Panc1 (cell line): ENCODE data around the gene SLC30A7. TPM values are rescaled to one million over a fixed set of nuclear protein-coding genes. Genes with fewer than 3 reads are reported as not detected.

Experiments
- ATAC-seq: fragments of 200-7000 bp; cut with Tn5 transposase; 2 replicates; pipeline ENCODE4 v1.9.1; 2020; ENCODE audit warnings: mild to moderate bottlenecking, moderate library complexity
- BruUV-seq: library from RNA; stranded (reverse); fragments of 400-500 nt; replicated peaks from 2 replicates; lab custom pipeline; 2021; lab: Mats Ljungman, UMichigan
- CTCF ChIA-PET: fragments of 300-600 bp; sonication (Branson Sonifier 250); formaldehyde crosslinking; loops from one replicate; lab custom pipeline; 2022; ENCODE audit warnings: antibody characterized with exemption; lab: Charles Lee
- POLR2A ChIA-PET: fragments of 300-600 bp; sonication (Branson Sonifier 250); formaldehyde crosslinking; loops from one replicate; lab custom pipeline; 2022; ENCODE audit warnings: antibody characterized with exemption; lab: Charles Lee
- DNase-seq: peaks from one replicate; pipeline ENCODE4 v3.0.0-alpha.2; 2010; ENCODE audit warnings: low read depth, low spot score
- H3K27ac ChIP-seq: 2 replicates; pipeline ENCODE4 v1.5.1; 2011; ENCODE audit warnings: mild to moderate bottlenecking, low read length, inconsistent platforms
- H3K27me3 ChIP-seq: fragments of 200-500 bp; sonication (Bioruptor generic); 2 replicates; pipeline ENCODE4 v1.6.0; 2014; ENCODE audit warnings: low read length, inconsistent platforms; ENCODE audit not compliant: control insufficient read depth, insufficient read depth
- H3K36me3 ChIP-seq: fragments of 200-500 bp; sonication (Bioruptor generic); 2 replicates; pipeline ENCODE4 v1.5.1; 2014; ENCODE audit warnings: inconsistent platforms, mild to moderate bottlenecking, low read length, moderate library complexity; ENCODE audit not compliant: control insufficient read depth, insufficient read depth
- H3K4me1 ChIP-seq: 2 replicates; pipeline ENCODE4 v1.5.1; 2011; ENCODE audit warnings: inconsistent platforms, mild to moderate bottlenecking, low read length, moderate library complexity; ENCODE audit not compliant: control insufficient read depth, insufficient read depth
- H3K4me3 ChIP-seq, 2 experiments: 2 replicates each; pipeline ENCODE4 v1.5.1; 2011 to 2012; ENCODE audit warnings: low read depth in 2 of 2, low read length in 2 of 2, mild to moderate bottlenecking in 2 of 2, inconsistent platforms in 1 of 2, moderate library complexity in 1 of 2
- H3K9me3 ChIP-seq: fragments of 200-500 bp; sonication (Bioruptor generic); 2 replicates; pipeline ENCODE4 v1.5.1; 2014; ENCODE audit warnings: low read depth, mild to moderate bottlenecking, inconsistent platforms, low read length, moderate library complexity; ENCODE audit not compliant: control insufficient read depth, insufficient read depth
- CTCF ChIP-seq: fragments of 450-650 bp; IDR thresholded peaks from 2 replicates; pipeline ENCODE4 v1.5.1; 2017; ENCODE audit warnings: mild to moderate bottlenecking
- POLR2AphosphoS5 ChIP-seq: IDR thresholded peaks from 2 replicates; pipeline ENCODE4 v1.6.1; 2012; ENCODE audit warnings: mild to moderate bottlenecking, low read depth, low read length, moderate library complexity
- REST ChIP-seq, 2 experiments: IDR thresholded peaks; 2 replicates each; pipeline ENCODE4 v1.6.1; 2011 to 2012; ENCODE audit warnings: low read depth in 2 of 2, control low read depth in 1 of 2, low read length in 1 of 2, mild to moderate bottlenecking in 1 of 2, moderate library complexity in 1 of 2; ENCODE audit not compliant: insufficient read depth in 1 of 2
- SIN3A ChIP-seq: IDR thresholded peaks from 2 replicates; pipeline ENCODE4 v1.6.1; 2012; ENCODE audit warnings: low read depth, mild to moderate bottlenecking, low read length, moderate library complexity, borderline replicate concordance; ENCODE audit not compliant: insufficient read depth
- TCF7L2 ChIP-seq: IDR thresholded peaks from 2 replicates; pipeline ENCODE4 v1.6.1; 2011; ENCODE audit warnings: mild to moderate bottlenecking, low read depth, low read length, inconsistent platforms
- in situ Hi-C: cut with HindIII; loops from 2 replicates; pipeline ENCODE4 v1.10.0; 2016; ENCODE audit warnings: low sequenced_read_pairs, low pct_unique_long_range_greater_than_20kb
- intact Hi-C: fragments of 100-400 bp; cut with micrococcal nuclease; formaldehyde crosslinking; loops from one replicate; pipeline ENCODE4 v1.10.0; 2022; ENCODE audit not compliant: unreplicated experiment
- total RNA-seq: library from RNA; stranded (reverse); gene quantifications from one replicate; pipeline ENCODE4 v1.2.1, GENCODE V29; 2021; ENCODE audit not compliant: unreplicated experiment

SLC30A7 gene
- total RNA-seq, 1 experiment from 2014 or later, result 18.5 TPM

- DNase-seq (no peak), ATAC-seq (no peak)
- H3K4me3 ChIP-seq, result no peak overlapping the region
- no peaks in the 10 kb centered on the region for H3K27me3 ChIP-seq
- no peaks in the 10 kb centered on the region for H3K4me1 ChIP-seq
- H3K27ac ChIP-seq, result no peak overlapping the region
- intact Hi-C loops (no loop called here), in situ Hi-C loops (no loop called here)
- CTCF ChIA-PET, result no interaction called here
- no peaks in the 10 kb centered on the region for H3K9me3 ChIP-seq
- TF ChIP-seq CTCF (no peak), TCF7L2 (no peak), POLR2AphosphoS5 (no peak), SIN3A (no peak), REST (IDR thresholded peaks at IDR 0.05; ENCODE audit: insufficient read depth in 1 of 2, low read depth in 2 of 2, low read length in 1 of 2) (no peak)
- peaks cover 2% of the 10 kb centered on the region; the same call in 1 of the 2 replicates for H3K36me3 ChIP-seq
- BruUV-seq, result no TSS peak
- POLR2A ChIA-PET, result no interaction called here
Measured at GRCh38 chr1:100924991-100925390, 29.1 kb downstream of the SLC30A7 start.

- intact Hi-C loops, result no loop called here
- in situ Hi-C loops, result no loop called here
- POLR2A ChIA-PET, result no interaction called here
Measured at GRCh38 chr1:100926240-100926639, 30.4 kb downstream of the SLC30A7 start.

More at GRCh38 chr1:100926240-100926639, 30.4 kb downstream of the SLC30A7 start:
- BruUV-seq, result no TSS peak
- Histone ChIP-seq H3K9me3 (no peaks in the 10 kb centered on the region), H3K36me3 (peaks cover 2% of the 10 kb centered on the region; the same call in 1 of the 2 replicates), H3K4me1 (no peaks in the 10 kb centered on the region), H3K27me3 (no peaks in the 10 kb centered on the region), H3K4me3 (no peak overlapping the region), H3K27ac (no peak overlapping the region)
- no peak for ATAC-seq
- TF ChIP-seq REST (IDR thresholded peaks at IDR 0.05; ENCODE audit: insufficient read depth in 1 of 2, low read depth in 2 of 2, low read length in 1 of 2) (no peak), CTCF (no peak), POLR2AphosphoS5 (no peak), SIN3A (no peak), TCF7L2 (no peak)
- no peak for DNase-seq
- CTCF ChIA-PET, result no interaction called here
